H1 (cell line): Measurements from ENCODE around the gene C15orf40. TPM values are rescaled to one million over a fixed set of nuclear protein-coding genes. Genes with fewer than 3 reads are reported as not detected.

Experiments
- CTCF ChIA-PET: fragments of 300-600 bp; sonication (Branson Sonifier 250); formaldehyde crosslinking; loops from one replicate; lab custom pipeline; 2021; ENCODE audit not compliant: partially characterized antibody; lab: Charles Lee
- POLR2A ChIA-PET: fragments of 300-600 bp; sonication (Branson Sonifier 250); formaldehyde crosslinking; loops from one replicate; lab custom pipeline; 2021; ENCODE audit warnings: inconsistent platforms; ENCODE audit not compliant: partially characterized antibody; lab: Charles Lee
- DNase-seq, 2 experiments: peaks; one replicate each; pipeline versions ENCODE4 v3.0.0 to v3.0.0-alpha.2; 2010 to 2022; ENCODE audit warnings: low spot score in 2 of 2, low read depth in 1 of 2, mixed read lengths in 1 of 2
- FAIRE-seq: peaks from 2 replicates; lab custom pipeline; 2011; peaks lifted over from hg19 to GRCh38; lab: Jason Lieb, UNC
- H2AFZ ChIP-seq: 2 replicates; pipeline ENCODE4 v1.8.1; 2012; ENCODE audit warnings: low read length, inconsistent platforms
- H2AK5ac ChIP-seq: 2 replicates; pipeline ENCODE4 v1.6.1; 2013; ENCODE audit warnings: low read depth, low read length
- H2BK120ac ChIP-seq: replicated peaks from 2 replicates; pipeline ENCODE3; 2013; ENCODE audit warnings: low read depth, low read length, inconsistent platforms
- H2BK12ac ChIP-seq: 2 replicates; pipeline ENCODE4 v1.6.1; 2013; ENCODE audit warnings: low read depth, low read length
- H2BK15ac ChIP-seq: 2 replicates; pipeline ENCODE4 v1.6.1; 2013; ENCODE audit warnings: low read length
- H2BK20ac ChIP-seq: 2 replicates; pipeline ENCODE4 v1.6.1; 2013; ENCODE audit warnings: low read length
- H2BK5ac ChIP-seq: 2 replicates; pipeline ENCODE4 v1.6.1; 2013; ENCODE audit warnings: low read depth, low read length
- H3K14ac ChIP-seq: 2 replicates; pipeline ENCODE4 v1.6.1; 2013; ENCODE audit warnings: inconsistent platforms; ENCODE audit not compliant: insufficient read length
- H3K18ac ChIP-seq: 2 replicates; pipeline ENCODE4 v1.6.1; 2013; ENCODE audit warnings: low read length; ENCODE audit errors: extremely low read depth
- H3K23ac ChIP-seq: 2 replicates; pipeline ENCODE4 v1.6.1; 2013; ENCODE audit warnings: inconsistent platforms; ENCODE audit not compliant: insufficient read length
- H3K23me2 ChIP-seq: 2 replicates; pipeline ENCODE4 v1.6.1; 2013; ENCODE audit warnings: low read depth, low read length
- H3K27ac ChIP-seq: 2 replicates; pipeline ENCODE4 v1.6.1; 2011; ENCODE audit warnings: low read depth, low read length, inconsistent platforms
- H3K27me3 ChIP-seq, 4 experiments: replicated peaks in 1 of 4; 1 replicate in 1 of 4; 2 replicates in 3 of 4; pipeline versions ENCODE4 v1.6.1 to v1.8.1; 2011 to 2013; ENCODE audit warnings: low read length in 3 of 4, mild to moderate bottlenecking in 3 of 4, inconsistent platforms in 2 of 4, mixed read lengths in 2 of 4, moderate library complexity in 1 of 4; ENCODE audit not compliant: control insufficient read depth in 3 of 4, insufficient read depth in 3 of 4; ENCODE audit errors: extremely low read depth in 1 of 4
- H3K36me3 ChIP-seq, 4 experiments: 2 replicates each; pipeline versions ENCODE4 v1.6.1 to v1.8.1; 2011 to 2013; ENCODE audit warnings: mild to moderate bottlenecking in 4 of 4, low read length in 3 of 4, moderate library complexity in 2 of 4, control low read depth in 1 of 4, inconsistent platforms in 1 of 4; ENCODE audit not compliant: insufficient read depth in 4 of 4, control insufficient read depth in 2 of 4
- H3K4ac ChIP-seq: replicated peaks from 2 replicates; pipeline ENCODE3; 2013; ENCODE audit warnings: low read length, low read depth, mixed read lengths, inconsistent platforms; ENCODE audit not compliant: insufficient read length
- H3K4me1 ChIP-seq, 4 experiments: replicated peaks in 1 of 4; 1 replicate in 1 of 4; 2 replicates in 3 of 4; pipeline versions ENCODE4 v1.6.1 to v1.8.1; 2011 to 2013; ENCODE audit warnings: low read length in 3 of 4, inconsistent platforms in 2 of 4, mixed read lengths in 1 of 4; ENCODE audit not compliant: insufficient read depth in 4 of 4, control insufficient read depth in 3 of 4
- H3K4me2 ChIP-seq, 2 experiments: 2 replicates each; pipeline versions ENCODE4 v1.6.1 to v1.8.1; 2011 to 2013; ENCODE audit warnings: low read depth in 2 of 2, low read length in 2 of 2, control low read depth in 1 of 2, inconsistent platforms in 1 of 2, mild to moderate bottlenecking in 1 of 2; ENCODE audit not compliant: insufficient read depth in 1 of 2
- H3K4me3 ChIP-seq, 4 experiments: fragments of 200-600, 300-600 bp in 1 of 4; sonication (generic), shearing (Covaris generic), sonication (Bioruptor Twin) in 1 of 4; 2 replicates each; pipeline versions ENCODE4 v1.5.1 to v1.8.1; 2011 to 2016; ENCODE audit warnings: low read length in 4 of 4, low read depth in 3 of 4, control low read depth in 2 of 4, inconsistent platforms in 2 of 4, mild to moderate bottlenecking in 2 of 4, mixed read lengths in 1 of 4, moderate library complexity in 1 of 4; ENCODE audit not compliant: insufficient read depth in 2 of 4; ENCODE audit errors: extremely low read depth in 1 of 4
- H3K56ac ChIP-seq: replicated peaks from 2 replicates; pipeline ENCODE3; 2013; ENCODE audit warnings: low read depth, mild to moderate bottlenecking, mixed read lengths, low read length, inconsistent platforms; ENCODE audit not compliant: insufficient read length
- H3K79me1 ChIP-seq: 2 replicates; pipeline ENCODE4 v1.6.1; 2013; ENCODE audit warnings: low read depth, low read length, control low read depth
- H3K79me2 ChIP-seq, 2 experiments: 2 replicates each; pipeline versions ENCODE4 v1.6.1 to v1.8.1; 2012 to 2013; ENCODE audit warnings: low read length in 2 of 2, mild to moderate bottlenecking in 2 of 2, inconsistent platforms in 1 of 2; ENCODE audit not compliant: insufficient read depth in 2 of 2, control insufficient read depth in 1 of 2
- H3K9ac ChIP-seq, 4 experiments: replicated peaks in 1 of 4; 1 replicate in 1 of 4; 2 replicates in 3 of 4; pipeline versions ENCODE4 v1.6.1 to v1.8.1; 2011 to 2013; ENCODE audit warnings: low read depth in 3 of 4, low read length in 3 of 4, control low read depth in 2 of 4, mild to moderate bottlenecking in 2 of 4, moderate library complexity in 2 of 4, inconsistent platforms in 1 of 4; ENCODE audit errors: extremely low read depth in 1 of 4
- H3K9me3 ChIP-seq, 2 experiments: 2 replicates each; pipeline versions ENCODE4 v1.6.1 to v1.8.1; 2012 to 2013; ENCODE audit warnings: mild to moderate bottlenecking in 2 of 2, moderate library complexity in 2 of 2, control low read depth in 1 of 2, inconsistent platforms in 1 of 2, low read depth in 1 of 2, low read length in 1 of 2, mixed read lengths in 1 of 2; ENCODE audit not compliant: insufficient read depth in 2 of 2
- H4K20me1 ChIP-seq, 2 experiments: replicated peaks in 1 of 2; 2 replicates each; pipeline versions ENCODE3 to v1.8.1; 2011 to 2013; ENCODE audit warnings: inconsistent platforms in 2 of 2, low read length in 2 of 2, mild to moderate bottlenecking in 1 of 2; ENCODE audit not compliant: insufficient read depth in 2 of 2, control insufficient read depth in 1 of 2
- H4K5ac ChIP-seq: 2 replicates; pipeline ENCODE4 v1.6.1; 2013; ENCODE audit warnings: low read length, low read depth, mixed read lengths, inconsistent platforms; ENCODE audit not compliant: insufficient read length
- H4K8ac ChIP-seq: 2 replicates; pipeline ENCODE4 v1.8.0; 2013; ENCODE audit warnings: mild to moderate bottlenecking, moderate library complexity, low read length, inconsistent platforms; ENCODE audit not compliant: insufficient read depth; ENCODE audit errors: extremely low read depth
- H4K91ac ChIP-seq: replicated peaks from 2 replicates; pipeline ENCODE3; 2013; ENCODE audit warnings: low read length, mixed read lengths, inconsistent platforms; ENCODE audit not compliant: insufficient read length
- CBX5 ChIP-seq: fragments of 300-800, 300-1000 bp; sonication (generic); IDR thresholded peaks from 2 replicates; pipeline ENCODE4 v1.7.1; 2016; ENCODE audit warnings: antibody characterized with exemption, low read length, low read depth
- EP300 ChIP-seq, 2 experiments: IDR thresholded peaks; 1 replicate in 1 of 2; 2 replicates in 1 of 2; pipeline ENCODE4 v1.6.1; 2011 to 2012; ENCODE audit warnings: low read depth in 2 of 2, low read length in 2 of 2, mild to moderate bottlenecking in 2 of 2, borderline replicate concordance in 1 of 2, inconsistent platforms in 1 of 2, moderate library complexity in 1 of 2
- KDM5A ChIP-seq: fragments of 200-600 bp; IDR thresholded peaks from 2 replicates; pipeline ENCODE4 v1.7.1; 2012; ENCODE audit warnings: mild to moderate bottlenecking, low read length, inconsistent platforms, mixed read lengths
- RAD21 ChIP-seq, 2 experiments: IDR thresholded peaks in 1 of 2; conservative IDR thresholded peaks in 1 of 2; 2 replicates each; pipeline ENCODE4 v1.6.1; 2011; ENCODE audit warnings: low read depth in 2 of 2, low read length in 2 of 2, improper control_type of control experiment in 1 of 2, inconsistent platforms in 1 of 2, mild to moderate bottlenecking in 1 of 2, moderate library complexity in 1 of 2
- SRF ChIP-seq: IDR thresholded peaks from 2 replicates; pipeline ENCODE4 v1.6.1; 2011; ENCODE audit warnings: mild to moderate bottlenecking, low read depth, low read length, moderate library complexity
- TAF1 ChIP-seq: IDR thresholded peaks from 2 replicates; pipeline ENCODE4 v1.6.1; 2011; ENCODE audit warnings: mild to moderate bottlenecking, low read depth, low read length
- YY1 ChIP-seq: IDR thresholded peaks from 2 replicates; pipeline ENCODE4 v1.6.1; 2011; ENCODE audit warnings: low read depth, mild to moderate bottlenecking, low read length
- WGBS, 2 experiments: shearing (Covaris generic) in 1 of 2; methylation state at CpG; one replicate each; pipeline versions ENCODE4 v1.1.6 to v1.1.7; 2013 to 2015; ENCODE audit warnings: low lambda C conversion rate in 2 of 2, mixed read lengths in 2 of 2, inconsistent platforms in 1 of 2, low coverage in 1 of 2, missing lambda C conversion rate in 1 of 2; ENCODE audit not compliant: insufficient replicate concordance in 2 of 2, insufficient coverage in 1 of 2, insufficient read length in 1 of 2; ENCODE audit errors: extremely low coverage in 1 of 2, missing lambda C conversion rate in 1 of 2; 5-methylcytosine and 5-hydroxymethylcytosine counted together
- polyA plus RNA-seq, 7 experiments: library from polyadenylated mRNA; depleted of rRNA in 3 of 7; stranded (reverse) in 5 of 7; unstranded in 2 of 7; fragments of >200 nt in 5 of 7; fragments of 200-250 nt in 2 of 7; gene quantifications; 1 replicate in 5 of 7; 2 replicates in 1 of 7; 4 replicates in 1 of 7; pipeline versions ENCODE4 v1.2.1 to v1.2.3, GENCODE V29; 2011 to 2013; ENCODE audit warnings: missing spikeins in 2 of 7, mixed read lengths in 2 of 7
- total RNA-seq: library from RNA; stranded (reverse); fragmentation: NEBNext Ultra II Directional; extraction: Animal tissue kit (Norgen Biotek cat#: 25700); gene quantifications from 2 replicates; pipeline ENCODE4 v1.2.1, GENCODE V29; 2021

The C15orf40 gene
- total and polyA plus RNA-seq, 2 of the 8 experiments (the other 6 are each of a cell fraction or from before 2014, with no cell fraction given) = 10.7 TPM

GRCh38 chr15:83044156-83044555 is 32.7 kb upstream of the C15orf40 start:
- Histone ChIP-seq H3K14ac (no peak overlapping the region), H4K5ac (no peak overlapping the region), H2BK15ac (no peak overlapping the region), H3K36me3 (peaks cover 2 to 57% (median 39%) of the 10 kb centered on the region in 4 experiments; a peak in 7 of 8 replicates), H2BK20ac (no peak overlapping the region), H4K91ac (no peak overlapping the region), H3K79me2 (peaks cover 0 to 43% of the 10 kb centered on the region in 2 experiments; a peak in 2 of 4 replicates)
- 96% methylated on average over 9 of the region's 12 CpGs; no CpG with 5 or more reads in 1 of the 2 experiments for WGBS, 2 experiments
- TF ChIP-seq YY1 = no peak
- no peak for TF ChIP-seq TAF1
- 0 out of 4 replicates have a peak, but pooled peaks of 1 of the 2 experiments have one; percentile 6 for TF ChIP-seq RAD21 (IDR thresholded peaks at IDR 0.05 in 1 of 2, conservative IDR thresholded peaks at IDR 0.05 in 1 of 2; ENCODE audit: low read depth in 2 of 2, low read length in 2 of 2)
- no peak for TF ChIP-seq CBX5
- no peak for TF ChIP-seq EP300 (IDR thresholded peaks at IDR 0.05; ENCODE audit: borderline replicate concordance in 1 of 2, low read depth in 2 of 2, low read length in 2 of 2)
- no peak for TF ChIP-seq SRF
- TF ChIP-seq KDM5A = no peak
- TF ChIP-seq, all 59 proteins: peak for 1
- Histone ChIP-seq H2AK5ac (no peak overlapping the region), H3K27ac (no peak overlapping the region), H3K4me3 (no peak overlapping the region), H3K9ac (no peak overlapping the region), H2BK120ac (no peak overlapping the region), H3K9me3 (no peaks in the 10 kb centered on the region), H3K79me1 (no peaks in the 10 kb centered on the region; the same call in 1 of the 2 replicates), H2BK12ac (no peak overlapping the region), H3K4ac (no peak overlapping the region), H3K23ac (no peak overlapping the region), H2BK5ac (no peak overlapping the region), H4K20me1 (peaks cover 5 to 13% of the 10 kb centered on the region in 2 experiments), H3K27me3 (no peaks in the 10 kb centered on the region), H3K23me2 (no peaks in the 10 kb centered on the region; the same call in 1 of the 2 replicates), H3K4me2 (no peak overlapping the region), H3K18ac (no peak overlapping the region), H3K56ac (no peak overlapping the region), H4K8ac (no peak overlapping the region), H3K4me1 (no peaks in the 10 kb centered on the region), H2AFZ (no peak overlapping the region)
- DNase-seq = no peak
- CTCF ChIA-PET = interaction anchor here (0.9 to 1.2 kb wide), 3 partner anchors 13 to 33 kb away, joined by 3 read pairs; partner anchors contain the start of gene C15orf40
- POLR2A ChIA-PET = interaction anchor here (1.1 to 1.3 kb wide), 2 partner anchors 10 to 23 kb away, joined by 4 read pairs; partner anchors contain the start of gene BTBD1
- FAIRE-seq = no peak
